Cerebellar nuclear complex (tissue), 1 donor: ENCODE results near the gene SCN1B.
A peak's percentile ranks its signal among the peaks of the same experiment; 100 is the strongest.
"Not testable (repeated sequence)": the region's sequence is repeated elsewhere in the genome, so short reads cannot be mapped to it uniquely, and the experiment has no call there.

ENCODE experiments used
- DNase-seq, 2 experiments: peaks; one replicate each; lab custom pipeline; 2025; lab: John Stamatoyannopoulos, UW

SCN1B gene

GRCh38 chr19:35037716-35038622 is 7.7 kb downstream of the SCN1B start:
- peak; percentile 58 to 97 for DNase-seq

- no peak for DNase-seq
Measured at GRCh38 chr19:35038623-35039512, 8.6 kb downstream of the SCN1B start.

GRCh38 chr19:35039881-35040825 is 9.9 kb downstream of the SCN1B start:
- no peak for DNase-seq

- peak in 1 of 2 experiments; percentile 38 for DNase-seq
Measured at GRCh38 chr19:35040826-35041547, 10.7 kb downstream of the SCN1B start.

GRCh38 chr19:35041548-35042055 is 11.3 kb downstream of the SCN1B start, which contains the start of gene HPN:
Gene HPN, plus strand, starts transcription at chr19:35041721. Its CDS starts 786 bp downstream, at chr19:35042507.
- DNase-seq: no peak

- DNase-seq: no peak
Measured at GRCh38 chr19:35042056-35042730, 11.9 kb downstream of the SCN1B start.

GRCh38 chr19:35042954-35043604 is 12.8 kb downstream of the SCN1B start:
- no peak for DNase-seq

GRCh38 chr19:35043906-35044305 is 13.6 kb downstream of the SCN1B start:
- no peak for DNase-seq

- peak in 1 of 2 experiments; percentile 53 for DNase-seq
Measured at GRCh38 chr19:35044317-35045117, 14.2 kb downstream of the SCN1B start.

- no peak for DNase-seq
Measured at GRCh38 chr19:35045667-35046300, 15.5 kb downstream of the SCN1B start.

GRCh38 chr19:35046461-35046860 is 16.2 kb downstream of the SCN1B start:
- no peak for DNase-seq

GRCh38 chr19:35048911-35049411 is 18.7 kb downstream of the SCN1B start:
- peak in 1 of 2 experiments; percentile 40 for DNase-seq

- no peak for DNase-seq
Measured at GRCh38 chr19:35049456-35049855, 19.2 kb downstream of the SCN1B start.

GRCh38 chr19:35050662-35051061 is 20.4 kb downstream of the SCN1B start:
- not testable (repeated sequence) for DNase-seq

- not testable (repeated sequence) for DNase-seq
Measured at GRCh38 chr19:35051268-35051667, 21.0 kb downstream of the SCN1B start.

- no peak for DNase-seq
Measured at GRCh38 chr19:35051796-35052195, 21.5 kb downstream of the SCN1B start.

GRCh38 chr19:35052599-35053190 is 22.4 kb downstream of the SCN1B start:
- no peak for DNase-seq
